ENCODE results near the gene GAS6.
"Not testable (repeated sequence)": the region's sequence is repeated elsewhere in the genome, so short reads cannot be mapped to it uniquely, and the experiment has no call there.

Gene GAS6

GRCh38 chr13:113794764-113795173 is 69.1 kb downstream of the GAS6 start:
- H3K4me1 ChIP-seq: no peaks in the 10 kb centered on the region; a peak in 1 of 20 replicates
- no peak overlapping the region for H3K9ac ChIP-seq
- no peaks in the 10 kb centered on the region; a peak in 1 of 22 replicates for H3K27me3 ChIP-seq
- no peak overlapping the region for H3K4me2 ChIP-seq
- no peak overlapping the region for H3K27ac ChIP-seq
- no peaks in the 10 kb centered on the region for H3K9me3 ChIP-seq (replicated peaks in 1 of 11)
- peaks cover 0 to 26% (median 0%) of the 10 kb centered on the region in 11 experiments; a peak in 6 of 22 replicates for H4K20me1 ChIP-seq
- no peak overlapping the region for H3K4me3 ChIP-seq
- no peak for TF ChIP-seq Cebpa-rat (IDR thresholded peaks at IDR 0.05)
- no peaks in the 10 kb centered on the region; a peak in 7 of 22 replicates for H3K36me3 ChIP-seq

- Histone ChIP-seq H3K27me3 (no peaks in the 10 kb centered on the region; a peak in 1 of 22 replicates), H3K9ac (no peak overlapping the region), H3K9me3 (replicated peaks in 1 of 11) (no peaks in the 10 kb centered on the region), H3K4me1 (no peaks in the 10 kb centered on the region; a peak in 1 of 20 replicates), H3K27ac (no peak overlapping the region), H3K4me3 (no peak overlapping the region), H4K20me1 (peaks cover 0 to 26% (median 0%) of the 10 kb centered on the region in 11 experiments; a peak in 7 of 22 replicates), H3K36me3 (no peaks in the 10 kb centered on the region; a peak in 7 of 22 replicates), H3K4me2 (no peak overlapping the region)
- no peak for TF ChIP-seq Cebpa-rat (IDR thresholded peaks at IDR 0.05)
Measured at GRCh38 chr13:113794086-113794485, 69.8 kb downstream of the GAS6 start.

DNA sequence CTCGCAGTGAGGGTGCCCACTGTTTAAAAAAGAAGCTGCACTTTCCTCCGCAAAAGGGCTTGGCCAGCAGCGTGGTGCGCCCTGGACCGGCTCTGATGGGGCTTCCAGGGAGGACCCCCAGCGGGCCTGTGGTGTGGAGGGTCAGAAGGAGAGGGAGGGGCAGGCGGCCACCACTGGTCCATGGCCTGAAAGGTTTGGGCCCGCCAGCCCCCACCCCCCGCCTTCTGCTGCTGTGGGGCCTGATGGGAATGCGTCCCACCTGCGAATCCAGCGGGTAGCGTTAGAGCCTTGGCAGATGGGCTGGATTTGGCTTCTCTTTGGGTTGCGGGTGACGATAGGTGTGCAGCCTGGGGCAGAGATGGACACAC is 70.2 kb downstream of the GAS6 start:
- Histone ChIP-seq H3K4me2 (no peak overlapping the region), H3K36me3 (no peaks in the 10 kb centered on the region; a peak in 7 of 22 replicates), H3K4me3 (no peak overlapping the region), H3K9me3 (replicated peaks in 1 of 11) (no peaks in the 10 kb centered on the region), H3K27ac (no peak overlapping the region), H3K4me1 (no peaks in the 10 kb centered on the region; a peak in 1 of 20 replicates), H3K27me3 (no peaks in the 10 kb centered on the region), H4K20me1 (peaks cover 0 to 26% (median 0%) of the 10 kb centered on the region in 11 experiments; a peak in 7 of 22 replicates), H3K9ac (no peak overlapping the region)
- TF ChIP-seq Cebpa-rat (IDR thresholded peaks at IDR 0.05): no peak

DNA sequence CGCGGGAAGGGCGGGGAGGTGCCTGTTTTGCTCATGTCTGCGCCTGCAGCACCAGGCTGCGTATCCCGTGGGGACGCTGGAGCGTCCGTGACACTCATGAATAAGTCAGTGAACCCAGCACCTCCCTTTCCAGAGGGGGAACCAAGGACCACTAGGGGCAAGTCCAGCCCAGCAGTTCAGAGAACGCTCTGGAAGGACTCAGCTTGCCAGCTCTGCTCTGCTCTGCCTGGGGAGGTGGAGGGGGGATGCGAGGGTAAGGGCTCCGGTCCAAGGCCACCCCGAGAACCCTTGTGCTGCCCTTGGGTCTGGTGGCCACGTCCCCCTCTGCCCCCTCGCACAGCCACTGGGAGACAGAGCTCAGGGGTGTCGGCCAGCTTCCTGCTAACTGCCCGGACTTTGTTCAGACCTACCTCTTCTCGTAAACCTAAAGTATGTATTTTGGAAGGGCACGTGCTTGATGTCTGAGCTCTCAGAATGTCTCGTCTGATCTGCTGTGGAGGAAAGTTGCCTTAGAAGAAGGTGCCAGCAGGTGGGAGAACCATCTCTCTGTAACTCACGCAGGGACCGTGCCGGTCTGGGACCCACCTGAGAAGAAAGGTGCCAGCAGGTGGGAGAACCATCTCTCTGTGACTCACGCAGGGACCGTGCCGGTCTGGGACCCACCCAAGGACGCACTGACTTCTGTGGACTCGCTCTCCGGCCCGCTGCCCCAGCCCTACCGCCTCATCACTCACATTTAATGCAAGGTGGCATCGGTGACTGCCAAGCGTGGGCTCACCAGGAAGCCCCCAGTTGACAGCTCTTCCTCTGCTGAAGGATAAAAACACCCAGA is 70.8 kb downstream of the GAS6 start:
- H3K36me3 ChIP-seq: no peaks in the 10 kb centered on the region; a peak in 7 of 22 replicates
- no peak overlapping the region for H3K9ac ChIP-seq
- peaks cover 0 to 26% (median 0%) of the 10 kb centered on the region in 11 experiments; a peak in 7 of 22 replicates for H4K20me1 ChIP-seq
- no peak for TF ChIP-seq Cebpa-rat (IDR thresholded peaks at IDR 0.05)
- no peak overlapping the region for H3K4me2 ChIP-seq
- H3K27ac ChIP-seq: no peak overlapping the region
- H3K9me3 ChIP-seq (replicated peaks in 1 of 11): no peaks in the 10 kb centered on the region
- no peaks in the 10 kb centered on the region for H3K27me3 ChIP-seq
- no peaks in the 10 kb centered on the region; a peak in 1 of 20 replicates for H3K4me1 ChIP-seq
- no peak overlapping the region for H3K4me3 ChIP-seq

GRCh38 chr13:113792236-113792770 is 71.6 kb downstream of the GAS6 start:
- no peak overlapping the region for H3K27ac ChIP-seq
- no peak overlapping the region for H3K4me2 ChIP-seq
- no peak overlapping the region for H3K4me3 ChIP-seq
- TF ChIP-seq Cebpa-rat (IDR thresholded peaks at IDR 0.05): no peak
- H3K27me3 ChIP-seq: no peaks in the 10 kb centered on the region
- no peak overlapping the region for H3K9ac ChIP-seq
- H4K20me1 ChIP-seq: peaks cover 0 to 26% (median 0%) of the 10 kb centered on the region in 11 experiments; a peak in 7 of 22 replicates
- H3K4me1 ChIP-seq: no peaks in the 10 kb centered on the region; a peak in 1 of 20 replicates
- H3K36me3 ChIP-seq: no peaks in the 10 kb centered on the region; a peak in 7 of 22 replicates
- no peaks in the 10 kb centered on the region for H3K9me3 ChIP-seq (replicated peaks in 1 of 11)

DNA sequence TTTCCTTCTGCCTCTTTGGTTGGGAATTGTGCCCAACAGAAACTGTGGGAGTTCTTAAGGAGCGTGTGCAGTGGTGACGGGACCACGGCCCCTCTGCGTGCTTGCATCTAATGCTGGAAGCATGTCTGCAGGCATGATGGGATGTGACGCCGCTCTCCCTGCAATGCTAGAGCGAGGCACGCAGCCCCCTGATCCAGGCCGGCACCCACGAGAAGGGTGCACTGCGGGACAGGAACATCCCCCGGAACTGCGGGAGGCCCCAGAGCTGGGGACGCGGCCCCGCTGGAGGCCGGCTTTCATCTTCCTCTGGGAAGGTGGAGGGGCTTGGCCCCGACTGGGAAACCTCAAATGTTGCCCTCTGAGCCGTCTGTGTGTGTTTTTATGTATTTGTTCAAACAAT is 72.1 kb downstream of the GAS6 start:
- H3K36me3 ChIP-seq: no peaks in the 10 kb centered on the region; a peak in 7 of 22 replicates
- TF ChIP-seq Cebpa-rat (IDR thresholded peaks at IDR 0.05): no peak
- no peaks in the 10 kb centered on the region; a peak in 1 of 22 replicates for H3K9me3 ChIP-seq (replicated peaks in 1 of 11)
- H3K27me3 ChIP-seq: no peaks in the 10 kb centered on the region
- H3K4me1 ChIP-seq: peaks cover 0 to 2% (median 0%) of the 10 kb centered on the region in 10 experiments; a peak in 3 of 20 replicates
- H3K4me2 ChIP-seq: no peak overlapping the region
- H4K20me1 ChIP-seq: peaks cover 0 to 26% (median 0%) of the 10 kb centered on the region in 11 experiments; a peak in 7 of 22 replicates
- H3K27ac ChIP-seq: no peak overlapping the region
- no peak overlapping the region for H3K4me3 ChIP-seq
- H3K9ac ChIP-seq: no peak overlapping the region

DNA sequence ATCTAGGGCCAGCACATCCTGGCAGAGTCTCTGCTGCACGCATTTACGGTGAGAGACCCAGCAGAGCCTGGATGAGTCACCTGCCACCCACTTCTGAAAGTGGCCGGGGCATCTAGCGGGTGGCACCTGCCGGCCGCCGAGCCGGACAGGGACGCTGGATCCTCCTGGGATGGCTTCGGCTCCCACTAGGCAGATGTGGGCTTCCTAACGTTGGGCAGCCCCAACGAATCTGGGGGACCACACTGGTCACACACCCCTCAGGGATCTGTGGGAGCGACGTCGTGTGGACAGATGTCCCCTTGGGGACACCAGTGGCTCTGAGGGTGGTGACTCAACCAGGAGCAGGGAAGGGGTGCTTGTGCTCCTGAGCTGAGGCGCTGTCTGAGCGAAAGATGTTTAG is 72.7 kb downstream of the GAS6 start:
- Histone ChIP-seq H3K9me3 (replicated peaks in 1 of 11) (peaks cover 0 to 5% (median 0%) of the 10 kb centered on the region in 11 experiments; a peak in 2 of 22 replicates), H3K36me3 (peaks cover 0 to 4% (median 0%) of the 10 kb centered on the region in 11 experiments; a peak in 6 of 22 replicates), H3K9ac (no peak overlapping the region), H3K4me1 (peaks cover 0 to 6% (median 0%) of the 10 kb centered on the region in 10 experiments; a peak in 3 of 20 replicates), H3K27ac (no peak overlapping the region), H3K4me3 (no peak overlapping the region), H3K4me2 (no peak overlapping the region), H4K20me1 (peaks cover 0 to 26% (median 0%) of the 10 kb centered on the region in 11 experiments; a peak in 7 of 22 replicates), H3K27me3 (no peaks in the 10 kb centered on the region)
- no peak for TF ChIP-seq Cebpa-rat (IDR thresholded peaks at IDR 0.05)

DNA sequence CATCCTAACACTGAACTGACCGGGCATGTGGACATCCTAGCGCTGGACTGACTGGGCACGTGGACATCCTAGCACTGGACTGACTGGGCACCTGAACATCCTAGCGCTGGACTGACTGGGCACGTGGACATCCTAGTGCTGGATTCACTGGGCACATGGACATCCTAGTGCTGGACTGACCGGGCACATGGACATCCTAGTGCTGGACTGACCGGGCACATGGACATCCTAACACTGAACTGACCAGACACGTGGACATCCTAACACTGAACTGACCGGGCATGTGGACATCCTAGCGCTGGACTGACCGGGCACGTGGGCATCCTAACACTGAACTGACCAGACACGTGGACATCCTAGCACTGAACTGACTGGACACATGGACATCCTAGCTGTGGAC is 73.9 kb downstream of the GAS6 start:
- H3K9ac ChIP-seq; H3K4me3 ChIP-seq; H3K9me3 ChIP-seq (replicated peaks in 1 of 11); H3K36me3 ChIP-seq; H3K27me3 ChIP-seq; H3K27ac ChIP-seq; H3K4me2 ChIP-seq: not testable (repeated sequence)
- peaks cover 0 to 26% (median 0%) of the 10 kb centered on the region in 11 experiments; a peak in 7 of 22 replicates for H4K20me1 ChIP-seq
- peaks cover 0 to 14% (median 6%) of the 10 kb centered on the region in 10 experiments; a peak in 13 of 20 replicates for H3K4me1 ChIP-seq

DNA sequence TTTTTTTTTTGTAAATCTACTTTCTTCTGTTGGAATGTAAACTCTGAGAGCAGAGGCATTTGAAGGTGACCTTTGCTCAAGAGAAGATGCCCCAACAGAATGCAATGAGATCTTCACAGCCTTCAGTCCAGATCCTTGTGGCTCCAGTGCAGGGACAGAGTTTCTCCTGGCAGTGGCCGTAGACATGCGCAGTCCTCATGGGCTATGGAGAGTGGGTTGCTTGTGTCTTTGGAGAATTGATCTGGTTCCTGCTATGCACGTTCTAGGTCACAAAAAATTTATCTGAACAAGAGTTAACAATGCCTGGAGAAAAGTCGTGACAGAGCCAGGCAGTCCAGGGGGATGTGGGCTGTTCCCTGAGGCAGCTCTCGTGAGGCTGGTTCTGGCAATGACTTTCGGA is 74.7 kb downstream of the GAS6 start:
- H3K9me3 ChIP-seq (replicated peaks in 1 of 11): peaks cover 0 to 8% (median 0%) of the 10 kb centered on the region in 11 experiments; a peak in 4 of 22 replicates
- TF ChIP-seq Cebpa-rat (IDR thresholded peaks at IDR 0.05): no peak
- H3K36me3 ChIP-seq: peaks cover 0 to 8% (median 0%) of the 10 kb centered on the region in 11 experiments; a peak in 6 of 22 replicates
- no peaks in the 10 kb centered on the region for H3K27me3 ChIP-seq
- H3K4me1 ChIP-seq: peaks cover 0 to 22% (median 9%) of the 10 kb centered on the region in 10 experiments; a peak in 13 of 20 replicates
- H3K4me2 ChIP-seq: no peak overlapping the region
- H4K20me1 ChIP-seq: peaks cover 0 to 26% (median 0%) of the 10 kb centered on the region in 11 experiments; a peak in 6 of 22 replicates
- no peak overlapping the region for H3K9ac ChIP-seq
- H3K27ac ChIP-seq: no peak overlapping the region
- H3K4me3 ChIP-seq: no peak overlapping the region
